ENCODE results near the gene KRT80.

Gene KRT80

GRCh38 chr12:52210925-52211650 is 19.3 kb upstream of the KRT80 start:
- DNase-seq (ENCODE audit: low read depth): no peak

- no peak for DNase-seq (ENCODE audit: low read depth)
These were observed 18.5 kb upstream of the KRT80 start for GRCh38 chr12:52210186-52210924.

GRCh38 chr12:52209321-52209720 is 17.5 kb upstream of the KRT80 start:
- no peak for DNase-seq (ENCODE audit: low read depth)

DNA sequence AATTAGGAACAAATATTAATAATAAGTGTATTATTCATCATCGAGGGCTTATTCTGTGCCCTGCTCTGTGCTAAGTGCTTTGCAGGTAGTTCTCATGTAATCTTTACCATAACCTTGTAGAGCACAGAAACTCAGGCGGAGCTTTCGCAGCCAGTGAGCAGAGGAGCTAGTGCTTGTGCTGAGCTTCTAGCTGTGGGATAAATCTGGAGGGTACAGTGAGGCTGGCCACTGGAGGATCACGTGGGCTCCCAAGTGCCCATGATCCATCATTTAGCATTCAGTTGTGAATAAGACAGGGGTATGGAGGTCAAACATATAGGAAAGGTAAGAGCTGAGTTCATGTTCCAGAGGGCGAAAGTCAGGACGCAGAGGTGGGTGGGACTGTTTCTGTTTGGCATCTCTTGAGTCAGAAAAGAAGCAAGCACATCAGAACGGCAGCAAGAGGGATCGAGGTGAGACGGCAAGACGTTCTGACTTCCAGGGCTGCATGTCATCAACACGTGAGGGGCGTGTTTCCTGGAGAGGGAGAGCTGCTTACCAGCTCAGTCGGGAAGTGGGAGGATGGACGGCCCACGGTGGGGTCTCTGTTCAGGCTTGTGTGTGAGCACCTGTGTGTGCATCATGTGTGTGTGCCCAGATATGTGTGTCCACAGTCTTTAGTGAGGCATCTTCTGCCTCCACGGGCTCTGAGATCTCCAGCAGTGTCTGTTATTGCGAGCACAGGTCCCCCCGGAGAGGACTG is 16.8 kb upstream of the KRT80 start:
- DNase-seq (ENCODE audit: low read depth): no peak

DNA sequence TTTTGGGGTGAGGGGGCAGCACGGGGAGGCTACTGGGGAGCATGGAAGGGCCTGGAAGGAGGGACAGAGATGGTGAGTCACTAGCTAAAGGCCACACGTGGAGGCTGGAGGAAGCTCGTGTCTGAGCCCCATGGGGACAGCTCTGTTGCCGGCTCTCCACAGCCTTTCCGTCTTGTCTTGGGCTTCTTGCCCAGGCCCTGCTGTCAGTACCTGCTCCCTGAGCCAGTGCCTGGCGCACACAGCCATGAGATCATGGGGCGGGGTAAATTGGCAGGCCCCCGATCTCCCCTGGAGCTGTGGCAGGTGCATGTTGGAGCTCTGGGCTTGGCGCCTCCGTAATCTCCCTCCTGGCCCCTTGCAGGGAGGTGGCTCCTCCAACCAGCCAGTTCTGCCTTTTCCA is 16.1 kb upstream of the KRT80 start:
- DNase-seq (ENCODE audit: low read depth): no peak

DNA sequence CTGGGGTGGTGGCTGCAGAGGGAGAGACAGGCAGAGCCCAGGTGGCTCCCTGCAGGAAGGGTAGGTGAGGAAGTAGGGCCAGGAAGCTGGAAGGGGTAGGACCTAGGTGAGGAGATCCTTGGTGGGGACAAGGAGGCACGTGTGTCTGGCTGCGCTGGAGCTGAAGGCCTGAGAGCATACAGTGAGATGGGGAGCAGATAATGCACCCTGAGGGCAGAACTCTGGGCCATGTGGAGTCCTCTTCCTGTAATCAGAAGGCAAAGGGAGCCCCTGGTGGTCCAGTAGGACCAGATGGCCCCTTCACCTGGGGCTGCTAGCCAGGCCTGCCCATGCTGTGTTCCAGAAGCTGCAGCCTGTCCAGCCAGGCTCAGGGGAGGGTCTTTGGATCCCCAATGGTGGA is 15.3 kb upstream of the KRT80 start:
- no peak for DNase-seq (ENCODE audit: low read depth)

DNA sequence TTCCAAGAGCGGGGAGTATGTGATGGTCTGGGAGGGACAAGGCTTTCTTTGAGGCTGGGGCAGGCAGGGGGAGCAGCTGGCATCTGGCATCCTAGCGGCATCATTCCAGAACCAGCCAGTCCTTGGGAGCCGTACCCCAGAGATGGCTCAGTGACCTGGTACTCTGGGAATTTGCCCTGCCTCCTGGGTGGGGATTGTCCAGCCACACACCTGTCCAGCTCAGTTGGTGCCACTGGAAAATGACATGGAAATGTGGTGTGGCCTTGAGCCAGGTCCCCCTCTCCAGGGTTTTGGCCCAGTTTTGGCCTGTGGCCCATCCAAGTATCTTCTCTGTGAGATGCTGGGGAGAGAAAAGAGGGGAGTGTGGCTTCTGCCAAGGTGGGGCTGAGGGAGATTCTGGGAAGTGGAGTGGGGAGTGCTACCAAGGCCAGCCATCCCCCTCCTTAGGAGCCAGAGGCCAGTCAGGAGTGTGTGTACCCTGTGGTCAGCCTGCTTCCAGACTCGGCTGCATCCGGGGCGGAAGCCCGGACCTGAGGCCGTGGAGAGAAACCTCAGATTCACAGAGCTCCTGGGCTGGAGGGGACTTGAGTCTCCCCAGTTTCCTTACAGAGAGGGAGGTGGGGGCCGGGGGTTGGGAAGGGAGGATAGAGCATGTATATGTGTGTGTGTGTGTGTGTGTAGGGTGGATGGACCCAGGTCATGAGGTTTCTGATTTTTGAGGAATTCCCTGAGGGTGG is 14.7 kb upstream of the KRT80 start:
- no peak for DNase-seq (ENCODE audit: low read depth)

DNA sequence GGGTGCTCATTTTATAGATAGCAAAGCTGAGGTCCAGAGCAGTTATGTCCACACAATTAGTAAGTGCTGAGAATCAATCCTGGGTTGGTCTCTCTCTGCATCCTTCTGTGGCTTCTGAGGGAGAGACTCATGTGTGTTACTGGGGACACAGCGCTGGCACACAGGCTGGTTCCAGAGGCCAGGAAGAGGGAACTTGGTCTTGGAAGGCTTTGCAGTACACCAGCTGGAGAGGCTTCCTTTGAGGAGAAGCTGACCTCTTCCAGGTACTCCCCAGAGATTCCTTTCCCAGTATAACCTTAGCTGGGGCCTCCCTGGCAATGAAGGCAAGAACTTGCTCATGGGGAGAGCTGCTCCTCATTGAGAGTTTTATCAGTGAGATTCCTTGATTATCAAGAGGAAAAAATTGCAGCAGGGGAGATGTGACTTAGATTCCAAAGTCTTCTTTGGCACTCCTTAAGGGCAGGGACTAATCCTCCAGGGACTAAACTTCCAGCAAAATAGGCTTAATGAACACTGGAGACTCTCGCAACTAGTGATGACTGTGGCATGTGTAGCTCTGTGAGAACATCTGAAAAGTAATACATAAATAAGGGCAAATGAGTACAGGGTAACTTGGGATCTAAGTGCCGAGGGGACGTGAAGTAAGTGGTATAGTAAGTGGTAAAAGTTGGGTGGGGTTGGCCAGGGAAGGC is 13.9 kb upstream of the KRT80 start:
- DNase-seq (ENCODE audit: low read depth): no peak

DNA sequence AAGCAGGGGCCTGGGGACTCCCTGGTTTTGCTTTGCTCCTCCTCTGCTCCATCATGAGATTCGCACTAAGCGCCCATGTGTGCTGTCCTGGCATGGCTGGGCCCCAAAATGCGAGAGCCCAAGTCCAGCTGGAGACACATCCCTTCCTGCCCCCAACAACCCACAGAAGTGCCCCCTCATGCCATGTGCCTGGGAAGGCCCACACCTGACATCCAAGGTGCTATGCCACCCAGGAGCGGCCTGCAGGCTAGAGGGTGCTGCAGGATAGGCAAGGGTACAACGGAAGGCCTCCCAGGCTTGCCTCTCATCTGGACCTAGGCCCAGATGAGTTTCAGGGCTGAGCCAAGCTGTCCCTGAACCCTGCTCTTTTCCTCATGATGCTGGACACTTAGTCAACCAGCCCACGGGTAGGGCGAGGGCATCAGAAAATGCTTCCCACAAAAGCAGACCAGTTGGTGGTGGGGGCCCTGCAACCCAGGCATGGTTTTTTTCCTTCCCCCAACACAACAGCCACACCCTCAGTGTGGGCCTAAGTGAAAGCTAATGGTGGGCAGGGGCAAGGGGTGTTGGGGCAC is 13.2 kb upstream of the KRT80 start:
- no peak for DNase-seq (ENCODE audit: low read depth)

GRCh38 chr12:52204095-52204930 is 12.5 kb upstream of the KRT80 start:
- no peak for DNase-seq (ENCODE audit: low read depth)

DNA sequence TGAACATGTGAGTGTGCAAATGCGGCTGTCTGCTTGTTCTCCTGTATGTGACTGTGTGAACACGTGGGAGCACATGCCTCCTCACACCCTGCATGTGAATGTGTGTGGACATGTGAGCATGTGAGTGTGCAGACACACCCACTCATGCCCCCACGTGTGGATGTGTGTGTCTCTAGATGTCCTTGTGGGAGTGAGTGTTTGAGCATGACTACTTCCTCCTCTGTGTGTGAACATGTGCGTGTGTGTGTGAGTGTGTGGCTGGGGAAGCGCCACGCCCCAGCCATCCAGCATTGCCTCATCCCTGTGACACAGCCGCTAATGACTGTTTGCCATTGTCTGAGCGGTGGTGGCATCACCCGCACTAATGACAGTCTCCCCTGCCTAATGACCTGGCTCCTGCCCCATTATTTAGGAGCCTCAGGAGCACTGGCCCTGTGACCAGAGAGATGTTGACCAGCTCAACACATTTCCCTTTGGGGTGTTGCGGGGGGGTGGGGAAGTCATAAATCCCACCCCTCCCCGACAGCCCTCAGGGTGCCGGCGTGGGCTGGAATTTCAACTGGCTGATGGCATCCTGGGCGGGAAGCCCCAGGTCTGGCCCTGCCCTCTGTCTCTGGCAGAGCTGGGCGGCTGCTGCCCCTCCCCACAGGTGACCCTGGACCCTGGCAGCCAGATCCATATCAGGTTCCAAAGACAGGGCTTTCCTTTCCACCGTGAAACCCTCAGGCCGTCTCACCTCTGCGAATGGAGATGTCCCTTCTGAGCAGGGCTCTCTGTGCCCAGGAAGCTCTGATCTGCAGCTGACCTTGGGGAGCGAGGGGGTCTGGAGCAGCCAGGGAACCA is 11.5 kb upstream of the KRT80 start:
- DNase-seq (ENCODE audit: low read depth): no peak

DNA sequence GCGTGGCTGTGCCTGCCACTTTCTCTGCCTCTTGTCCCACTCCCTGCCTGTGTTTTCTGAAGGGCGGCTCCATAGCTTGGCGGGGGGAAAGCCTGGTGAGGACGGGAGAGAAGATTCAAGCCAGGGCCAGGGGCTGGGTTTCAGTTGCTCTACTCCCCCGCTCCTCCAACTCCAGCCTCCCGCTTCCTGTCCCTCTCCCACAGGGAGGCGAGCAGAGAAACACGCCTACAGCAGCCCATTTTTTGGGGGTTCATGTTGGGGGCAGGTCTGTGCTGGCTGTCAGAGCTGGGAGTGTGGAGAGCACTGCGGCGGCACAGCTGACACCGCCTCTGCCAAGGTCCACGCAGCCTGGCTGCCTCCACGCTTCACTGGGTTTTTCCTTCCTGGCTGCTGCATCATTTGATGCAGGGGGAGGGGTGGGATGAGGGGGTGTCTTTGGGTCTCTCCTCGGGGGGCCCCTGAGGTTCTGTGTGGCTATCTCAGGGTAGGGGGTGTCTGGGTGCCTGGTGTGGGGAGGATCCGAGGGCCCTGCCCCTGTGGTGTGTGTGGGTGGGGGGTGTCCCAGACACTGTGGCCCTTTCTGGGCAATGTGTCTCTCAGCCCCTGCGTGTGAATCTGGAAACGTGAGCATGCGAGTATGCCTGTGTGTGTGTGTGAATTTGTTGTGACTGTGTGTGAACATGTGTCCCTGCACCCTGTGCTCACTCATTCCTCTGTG is 10.7 kb upstream of the KRT80 start:
- DNase-seq (ENCODE audit: low read depth): no peak

DNA sequence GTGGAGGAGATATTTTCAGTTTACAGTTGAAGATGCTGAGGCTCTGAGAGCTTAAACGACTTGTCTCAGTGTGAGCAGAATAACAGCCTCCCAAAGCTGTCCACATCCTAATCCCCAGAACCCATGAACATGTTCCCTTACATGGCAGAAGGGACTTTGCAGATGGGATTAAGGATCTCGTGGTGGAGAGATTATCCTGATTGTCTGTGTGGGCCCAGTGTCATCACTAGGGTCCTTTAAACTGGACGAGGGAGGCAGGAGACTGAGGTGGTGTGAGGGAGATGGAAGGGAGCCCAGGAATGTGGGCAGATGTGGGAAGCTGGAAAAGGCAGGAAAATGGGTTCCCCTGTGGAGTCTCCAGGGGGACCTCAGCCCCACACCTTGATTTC is 9.6 kb upstream of the KRT80 start:
- DNase-seq (ENCODE audit: low read depth): no peak

DNA sequence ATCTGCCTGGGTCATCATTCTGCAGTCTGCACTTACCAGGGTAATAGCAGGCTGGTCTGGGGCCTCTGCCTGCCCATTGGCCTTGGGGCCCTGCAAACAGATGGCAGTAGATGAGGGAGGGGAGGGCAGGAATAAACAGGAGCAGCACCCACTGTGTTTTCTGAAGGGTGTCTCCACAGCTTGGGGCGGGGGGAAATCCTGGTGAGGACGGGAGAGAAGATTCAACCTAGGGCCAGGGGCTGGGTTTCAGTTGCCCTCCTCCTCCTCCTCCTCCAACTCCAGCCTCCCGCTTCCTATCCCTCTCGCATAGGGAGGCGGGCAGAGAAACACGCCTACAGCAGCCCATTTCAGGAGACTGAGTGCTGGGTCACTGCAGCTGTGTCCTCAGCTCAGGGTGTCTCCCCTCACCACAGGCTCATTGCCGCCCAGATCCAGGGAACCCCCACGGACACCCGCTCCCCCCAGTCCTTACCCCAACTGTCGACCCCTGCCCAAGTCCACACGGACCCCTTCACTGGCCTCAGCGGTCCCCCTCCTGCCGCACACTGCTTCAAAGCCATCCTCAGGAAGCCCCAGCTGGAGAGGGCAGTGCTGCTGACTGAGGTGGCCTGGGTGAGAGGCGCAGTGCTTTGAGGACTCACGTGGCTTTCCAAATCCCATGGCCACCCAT is 9.1 kb upstream of the KRT80 start:
- no peak for DNase-seq (ENCODE audit: low read depth)

DNA sequence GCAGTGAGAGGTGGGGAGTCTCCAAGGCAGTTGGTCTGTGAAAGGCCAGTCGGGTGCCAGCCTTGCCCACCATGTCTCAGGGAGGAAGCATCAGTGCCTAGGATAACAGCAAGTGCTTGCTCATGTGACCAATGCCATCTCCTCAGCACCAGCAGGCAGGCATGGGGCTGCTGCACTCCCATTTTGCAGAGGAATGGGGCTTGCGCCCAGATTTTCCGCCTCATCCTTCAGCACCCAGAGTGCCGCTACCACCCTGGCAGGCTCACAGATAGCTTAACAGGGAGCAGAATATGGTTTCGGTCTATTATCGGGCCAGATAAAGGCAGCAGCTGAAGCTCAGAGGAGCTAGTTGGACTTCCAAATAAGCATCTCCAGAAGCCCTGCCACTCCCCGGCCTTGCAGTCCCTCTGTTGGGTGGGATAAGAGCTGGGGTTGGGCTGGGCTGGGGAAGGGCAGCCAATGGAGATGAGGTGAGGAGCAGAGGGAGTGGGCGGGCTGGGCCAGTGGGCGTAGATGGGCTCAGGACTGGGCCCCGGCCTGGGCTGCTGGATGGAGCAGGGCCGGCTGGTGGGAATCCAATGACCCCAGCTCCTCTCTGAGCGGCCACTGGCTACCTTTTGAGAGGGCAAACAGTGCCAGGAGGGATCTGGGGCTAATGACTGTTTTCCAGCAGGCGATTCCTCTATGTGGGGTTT is 8.4 kb upstream of the KRT80 start:
- no peak for DNase-seq (ENCODE audit: low read depth)

- DNase-seq (ENCODE audit: low read depth): no peak
These were observed 7.6 kb upstream of the KRT80 start for GRCh38 chr12:52199294-52199919.

Data from stimulated activated CD8-positive, alpha-beta memory T cell treated with anti-CD3 and anti-CD28 coated beads, Interleukin-12 subunit alpha, Interleukin-12 subunit beta, amount 100 ng/mL, for 4 hours (primary cell).